Activated CD8-positive, alpha-beta memory T cell treated with anti-CD3 and anti-CD28 coated beads for 36 hours (primary cell): ENCODE results near the gene FKBP15. TPM values are rescaled to one million over a fixed set of nuclear protein-coding genes. Genes with fewer than 3 reads are reported as not detected.
"Not testable (repeated sequence)": the region's sequence is repeated elsewhere in the genome, so short reads cannot be mapped to it uniquely, and the experiment has no call there.

Source experiments
- CTCF ChIA-PET: fragments of 350-600 bp; sonication (Branson Sonifier 250); formaldehyde crosslinking; loops from one replicate; lab custom pipeline; 2021; ENCODE audit warnings: antibody characterized with exemption; lab: Charles Lee
- POLR2A ChIA-PET: fragments of 350-600 bp; sonication (Branson Sonifier 250); formaldehyde crosslinking; loops from one replicate; lab custom pipeline; 2021; ENCODE audit warnings: antibody characterized with exemption; lab: Charles Lee
- total RNA-seq, 2 experiments: library from RNA; stranded (reverse); gene quantifications; one replicate each; pipeline ENCODE4 v1.2.3, GENCODE V29; 2021

FKBP15 gene, protein sequence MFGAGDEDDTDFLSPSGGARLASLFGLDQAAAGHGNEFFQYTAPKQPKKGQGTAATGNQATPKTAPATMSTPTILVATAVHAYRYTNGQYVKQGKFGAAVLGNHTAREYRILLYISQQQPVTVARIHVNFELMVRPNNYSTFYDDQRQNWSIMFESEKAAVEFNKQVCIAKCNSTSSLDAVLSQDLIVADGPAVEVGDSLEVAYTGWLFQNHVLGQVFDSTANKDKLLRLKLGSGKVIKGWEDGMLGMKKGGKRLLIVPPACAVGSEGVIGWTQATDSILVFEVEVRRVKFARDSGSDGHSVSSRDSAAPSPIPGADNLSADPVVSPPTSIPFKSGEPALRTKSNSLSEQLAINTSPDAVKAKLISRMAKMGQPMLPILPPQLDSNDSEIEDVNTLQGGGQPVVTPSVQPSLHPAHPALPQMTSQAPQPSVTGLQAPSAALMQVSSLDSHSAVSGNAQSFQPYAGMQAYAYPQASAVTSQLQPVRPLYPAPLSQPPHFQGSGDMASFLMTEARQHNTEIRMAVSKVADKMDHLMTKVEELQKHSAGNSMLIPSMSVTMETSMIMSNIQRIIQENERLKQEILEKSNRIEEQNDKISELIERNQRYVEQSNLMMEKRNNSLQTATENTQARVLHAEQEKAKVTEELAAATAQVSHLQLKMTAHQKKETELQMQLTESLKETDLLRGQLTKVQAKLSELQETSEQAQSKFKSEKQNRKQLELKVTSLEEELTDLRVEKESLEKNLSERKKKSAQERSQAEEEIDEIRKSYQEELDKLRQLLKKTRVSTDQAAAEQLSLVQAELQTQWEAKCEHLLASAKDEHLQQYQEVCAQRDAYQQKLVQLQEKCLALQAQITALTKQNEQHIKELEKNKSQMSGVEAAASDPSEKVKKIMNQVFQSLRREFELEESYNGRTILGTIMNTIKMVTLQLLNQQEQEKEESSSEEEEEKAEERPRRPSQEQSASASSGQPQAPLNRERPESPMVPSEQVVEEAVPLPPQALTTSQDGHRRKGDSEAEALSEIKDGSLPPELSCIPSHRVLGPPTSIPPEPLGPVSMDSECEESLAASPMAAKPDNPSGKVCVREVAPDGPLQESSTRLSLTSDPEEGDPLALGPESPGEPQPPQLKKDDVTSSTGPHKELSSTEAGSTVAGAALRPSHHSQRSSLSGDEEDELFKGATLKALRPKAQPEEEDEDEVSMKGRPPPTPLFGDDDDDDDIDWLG
- total RNA-seq: 10 to 100 TPM; 32.6 to 32.8 TPM

DNA sequence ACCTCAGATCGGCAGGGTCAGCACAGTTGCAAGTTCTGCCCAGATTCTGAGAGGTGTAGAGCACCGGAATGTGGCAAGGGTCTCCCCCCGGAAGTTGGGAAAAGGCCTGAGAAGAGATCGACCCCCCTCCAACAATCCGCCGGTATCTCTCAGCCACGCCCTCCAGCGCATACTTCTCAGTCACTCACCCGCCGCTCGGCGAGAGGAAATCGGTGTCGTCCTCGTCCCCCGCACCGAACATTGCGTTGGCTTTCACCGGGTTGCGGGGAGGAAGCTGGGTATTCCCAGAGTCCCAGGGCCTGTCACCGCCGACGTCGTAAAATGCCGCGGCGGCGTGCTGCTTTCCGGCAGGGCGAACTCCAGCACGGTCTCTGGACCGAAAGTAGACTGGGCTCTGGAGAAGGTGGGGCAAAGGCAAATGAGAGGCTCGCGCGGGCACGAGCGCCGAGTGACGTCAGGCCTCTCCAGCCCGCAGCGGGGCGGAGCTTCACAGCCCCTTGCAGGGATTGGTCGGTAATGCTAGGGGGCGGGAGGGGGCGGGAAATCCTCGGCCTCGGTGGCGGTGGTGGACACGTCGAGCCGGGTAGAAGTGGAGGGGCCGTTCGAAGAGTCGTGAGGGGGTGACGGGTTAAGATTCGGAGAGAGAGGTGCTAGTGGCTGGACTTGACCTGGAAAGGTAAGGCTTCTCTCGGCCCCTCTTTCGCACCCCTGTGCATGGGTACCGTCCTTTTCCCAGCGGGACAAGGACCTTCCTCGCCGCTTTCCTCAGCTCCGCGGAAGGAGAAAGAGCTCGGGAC, at the start of gene FKBP15, which contains the start of gene SLC31A1:
Gene FKBP15 (minus strand): TSS at position 275 of the 797 bp plus-strand sequence. CDS start 34 bp downstream, at position 241.
Gene SLC31A1 (plus strand): TSS at position 542 of the 797 bp plus-strand sequence. CDS start 34,605 bp downstream, outside the sequence.
- POLR2A ChIA-PET: interaction anchor here (0.6 to 3.2 kb wide), 12 partner anchors 18 to 1190 kb away, joined by 3 to 18 read pairs (median 4); partner anchors contain the start of genes CDC26, PRPF4 and SLC31A2
- CTCF ChIA-PET: interaction anchor here (1.2 to 2.8 kb wide), 5 partner anchors 11 to 189 kb away, joined by 3 to 6 read pairs (median 4); partner anchors contain the start of genes C9orf43, CDC26, POLE3 and PRPF4

DNA sequence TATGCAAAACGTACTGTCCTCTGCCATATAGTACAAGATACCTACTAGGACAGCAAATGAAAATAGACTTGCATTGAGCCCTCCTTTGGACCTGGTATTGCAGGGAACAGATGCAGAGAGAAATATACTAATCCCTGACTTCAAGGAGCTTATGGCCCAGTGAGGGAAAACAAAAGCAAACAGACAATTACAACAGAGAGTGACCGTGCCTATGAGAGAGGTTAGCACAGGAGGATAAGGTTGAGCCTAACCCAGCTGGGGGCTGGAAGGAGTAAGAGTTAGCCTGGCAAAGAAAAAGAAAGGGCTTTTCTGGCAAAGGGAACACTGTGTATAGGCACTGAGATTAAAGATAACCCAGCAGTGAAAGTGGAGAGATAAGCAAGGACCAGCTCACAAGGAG, 48.8 kb upstream of the FKBP15 start:
- POLR2A ChIA-PET: interaction anchor here (0.5 to 1.4 kb wide), 2 partner anchors 50 to 79 kb away, joined by 4 to 5 read pairs; no protein-coding TSS in a partner anchor
- CTCF ChIA-PET: no interaction called here

DNA sequence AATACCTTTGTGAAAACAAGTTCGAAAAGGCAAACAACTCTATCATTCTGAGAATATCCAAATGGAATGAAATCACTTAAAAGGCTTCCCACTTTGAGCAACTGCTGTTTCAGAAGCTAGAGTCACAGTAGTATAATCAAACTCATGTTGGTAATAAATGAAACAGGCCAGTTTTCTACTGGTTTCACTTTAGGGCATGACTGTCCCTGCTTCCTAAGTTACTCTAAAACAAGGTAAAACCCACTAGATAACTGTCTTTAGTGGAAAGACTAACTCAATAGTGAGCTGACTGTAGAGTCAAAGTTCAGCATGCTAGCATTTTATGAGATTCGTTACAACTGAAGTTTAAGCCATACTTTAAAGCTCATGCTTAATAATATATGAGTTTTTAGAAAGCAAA, 48.3 kb upstream of the FKBP15 start:
- ChIA-PET CTCF (no interaction called here), POLR2A (interaction anchor here (1.4 kb wide), 1 partner anchor 49 kb away, joined by 5 read pairs; no protein-coding TSS in a partner anchor)

DNA sequence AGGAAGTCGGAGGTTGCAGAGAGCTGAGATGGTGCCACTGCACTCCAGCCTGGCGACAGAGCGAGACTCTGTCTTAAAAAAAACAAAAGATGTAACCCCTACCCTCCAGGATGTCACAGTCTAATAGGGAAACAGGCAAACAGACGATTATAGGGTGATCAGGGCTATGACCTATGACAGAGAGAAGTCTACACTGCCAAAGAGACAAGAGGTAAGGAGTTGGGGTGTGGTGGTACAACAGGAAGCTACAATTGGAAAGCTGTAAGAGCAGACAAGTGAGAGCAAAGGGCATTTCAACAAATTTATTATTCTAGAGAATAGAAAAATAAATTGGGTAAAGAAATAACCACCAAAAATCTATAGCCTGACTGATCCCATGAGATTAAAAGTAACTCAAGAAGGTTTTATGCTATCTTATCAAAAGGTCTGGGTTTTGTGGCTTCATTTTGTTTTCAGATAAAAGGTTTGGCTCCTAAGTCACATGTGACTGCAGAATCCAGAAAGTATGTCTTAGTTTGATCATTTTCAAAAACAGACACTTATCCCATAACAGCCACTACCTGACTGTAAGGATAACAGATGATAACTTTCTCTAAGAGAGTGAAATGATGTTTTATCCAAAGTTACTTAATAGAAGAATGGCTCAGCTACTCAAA, 47.0 kb upstream of the FKBP15 start:
- ChIA-PET POLR2A (no interaction called here), CTCF (no interaction called here)

DNA sequence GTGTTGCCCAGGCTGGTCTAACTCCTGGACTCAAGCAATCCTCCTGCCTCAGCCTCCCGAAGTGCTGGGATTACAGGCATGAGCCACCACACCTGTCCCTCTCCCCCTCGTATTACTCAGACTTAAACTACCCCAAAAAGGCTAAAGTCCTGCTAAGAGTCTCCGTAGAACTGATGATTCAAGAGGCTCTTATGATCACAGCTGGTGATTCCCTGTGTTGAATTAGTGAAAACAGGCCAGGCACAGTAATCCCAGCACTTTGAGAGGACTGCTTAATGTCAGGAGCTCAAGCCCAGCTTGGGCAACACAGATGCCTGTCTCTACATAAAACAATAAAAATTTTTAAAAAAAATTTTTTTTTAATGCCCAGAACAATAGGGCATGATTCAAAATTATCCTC, 45.1 kb upstream of the FKBP15 start:
- ChIA-PET POLR2A (interaction anchor here (0.6 kb wide), 1 partner anchor 1090 kb away, joined by 3 read pairs; no protein-coding TSS in a partner anchor), CTCF (interaction anchor here (0.7 kb wide), 1 partner anchor 11 kb away, joined by 3 read pairs; no protein-coding TSS in a partner anchor)

DNA sequence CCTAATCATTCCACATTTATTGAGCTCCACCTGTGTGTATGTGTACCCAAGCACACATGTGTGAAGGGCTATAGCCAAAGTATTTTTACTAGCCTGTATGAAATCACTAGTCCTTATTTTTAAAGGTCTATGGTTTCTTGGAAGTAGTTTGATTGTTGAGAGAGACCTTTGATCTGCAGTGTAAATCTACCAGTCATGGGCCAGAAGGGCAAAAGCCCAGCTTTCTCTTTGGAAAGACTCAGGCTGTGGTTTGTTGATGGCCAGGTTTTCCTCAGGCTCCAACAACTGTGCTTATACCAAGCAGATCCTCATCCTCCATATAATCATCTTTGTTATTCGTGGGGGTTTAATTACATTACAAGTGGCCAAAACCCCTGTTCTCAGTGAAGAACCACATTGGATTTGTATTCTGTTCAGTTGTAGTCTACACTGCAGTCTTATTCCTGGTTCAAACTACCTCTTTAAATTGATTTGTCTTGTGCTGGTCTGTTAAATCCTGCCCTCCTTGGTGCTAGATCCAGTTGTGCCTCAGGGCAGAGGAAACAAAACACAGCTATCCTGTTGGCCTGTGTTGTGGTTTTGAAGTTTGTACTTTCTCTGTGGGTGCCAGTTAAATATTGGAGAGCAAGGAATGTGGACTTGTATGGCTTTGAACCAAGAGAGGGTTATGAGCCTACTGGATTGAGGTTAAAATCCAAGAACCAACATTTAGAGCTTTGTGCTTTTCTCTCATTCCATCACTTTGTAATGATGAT, 41.0 kb upstream of the FKBP15 start:
- ChIA-PET CTCF (no interaction called here), POLR2A (no interaction called here)

DNA sequence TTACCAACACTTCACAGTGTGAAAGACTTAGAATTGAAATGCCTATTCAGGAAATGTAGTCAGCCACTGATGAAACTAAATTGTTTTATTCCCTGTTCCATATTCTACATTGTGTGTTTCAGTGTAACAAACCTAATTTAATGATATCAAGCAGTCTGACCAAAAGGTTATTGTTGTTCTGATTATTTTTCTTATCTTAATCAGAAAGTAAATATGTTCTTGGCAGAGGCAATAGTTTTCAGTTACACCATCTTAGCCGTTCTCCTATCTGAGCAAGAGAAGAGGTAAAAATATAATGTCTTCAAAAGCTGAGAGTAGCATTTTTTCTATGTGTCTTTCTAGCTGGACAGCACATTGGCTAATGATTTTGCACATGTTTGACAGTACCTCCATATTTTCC, 37.2 kb upstream of the FKBP15 start:
- POLR2A ChIA-PET: no interaction called here
- CTCF ChIA-PET: no interaction called here

DNA sequence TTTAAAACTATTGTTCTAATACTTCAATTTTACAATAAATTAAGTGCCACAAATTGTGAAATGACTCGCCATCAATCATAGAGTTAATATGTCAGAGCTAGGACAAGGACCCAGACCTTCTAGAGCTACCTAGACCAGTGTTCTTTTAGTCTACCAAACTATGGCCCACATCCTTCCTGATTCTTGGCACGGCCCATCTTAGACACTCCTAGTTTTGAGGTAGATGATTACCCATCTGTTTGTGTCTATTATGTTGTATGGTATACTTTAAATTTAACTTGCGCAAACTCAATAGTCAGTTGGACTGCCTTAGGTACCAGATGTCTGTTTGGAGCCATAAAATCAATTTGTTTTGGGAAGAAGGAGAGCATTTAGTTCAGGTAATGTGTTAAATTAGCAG, 36.8 kb upstream of the FKBP15 start:
- CTCF ChIA-PET: no interaction called here

DNA sequence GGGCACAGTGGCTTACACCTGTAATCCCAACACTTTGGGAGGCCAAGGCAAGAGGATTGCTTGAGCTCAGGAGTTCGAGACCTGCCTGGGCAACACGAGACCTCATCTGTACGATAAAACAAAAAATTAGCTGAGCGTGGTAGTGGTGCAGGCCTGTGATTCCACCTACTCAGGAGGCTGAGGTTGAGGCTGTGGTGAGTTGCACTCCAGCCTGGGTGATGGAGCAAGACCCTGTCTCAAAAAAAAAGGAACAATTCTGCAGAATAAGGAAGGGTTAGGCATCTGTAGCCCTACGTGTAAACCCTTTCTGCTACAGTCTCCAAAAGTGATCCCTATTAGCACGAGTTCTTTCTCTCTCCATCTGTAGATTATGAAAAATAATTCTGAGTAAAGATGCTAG, 34.4 kb upstream of the FKBP15 start:
- POLR2A ChIA-PET: no interaction called here
- CTCF ChIA-PET: no interaction called here

More for the DNA sequence above, 36.8 kb upstream of the FKBP15 start:
- POLR2A ChIA-PET: no interaction called here

DNA sequence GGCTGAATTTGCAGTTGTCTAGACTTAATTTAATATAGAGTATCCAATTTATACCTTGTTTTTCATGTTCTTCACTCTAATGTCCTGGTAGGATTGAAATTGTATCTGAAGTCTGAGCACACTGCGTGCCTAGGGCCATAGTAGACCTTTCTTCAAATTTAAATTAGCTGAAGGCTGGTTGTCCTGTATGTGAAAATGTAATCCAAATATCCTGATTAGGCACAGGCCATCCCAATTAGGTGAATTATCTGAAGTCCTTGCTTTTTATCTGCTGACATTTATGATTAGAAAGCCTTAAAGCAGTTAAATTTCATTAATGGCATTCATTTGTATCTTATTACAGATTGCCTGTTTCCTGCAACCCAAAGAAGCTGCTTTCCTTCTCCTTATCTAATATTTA, 33.9 kb upstream of the FKBP15 start:
- POLR2A ChIA-PET: no interaction called here
- CTCF ChIA-PET: no interaction called here

DNA sequence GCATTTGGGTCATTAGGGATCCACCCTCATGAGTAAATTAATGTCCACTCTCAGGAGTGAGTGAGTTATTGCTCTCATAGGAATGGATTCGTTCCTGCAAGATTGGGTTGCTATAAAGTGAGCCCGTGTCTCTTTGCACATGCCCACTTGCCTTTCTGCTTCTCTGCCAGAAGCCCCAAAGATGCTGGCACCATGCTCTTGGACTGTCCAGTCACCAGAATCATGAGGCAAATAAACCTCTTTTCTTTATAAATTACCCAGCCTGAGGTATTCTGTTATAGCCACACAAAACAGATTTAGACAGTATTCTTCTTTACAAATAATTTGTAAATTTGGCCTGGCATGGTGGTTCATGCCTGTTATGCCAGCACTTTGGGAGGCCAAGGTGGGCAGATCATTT, 29.7 kb upstream of the FKBP15 start:
- CTCF ChIA-PET: no interaction called here
- POLR2A ChIA-PET: no interaction called here

DNA sequence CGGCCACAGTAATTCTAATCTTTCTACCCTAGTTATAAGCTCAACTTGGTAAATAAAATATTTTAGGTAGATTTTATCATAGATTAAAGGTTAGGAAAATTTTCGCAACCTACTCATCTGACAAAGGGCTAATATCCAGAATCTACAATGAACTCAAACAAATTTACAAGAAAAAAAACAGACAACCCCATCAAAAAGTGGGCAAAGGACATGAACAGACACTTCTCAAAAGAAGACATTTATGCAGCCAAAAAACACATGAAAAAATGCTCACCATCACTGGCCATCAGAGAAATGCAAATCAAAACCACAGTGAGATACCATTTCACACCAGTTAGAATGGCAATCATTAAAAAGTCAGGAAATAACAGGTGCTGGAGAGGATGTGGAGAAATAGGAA, 28.6 kb upstream of the FKBP15 start:
- POLR2A ChIA-PET: not testable (repeated sequence)

DNA sequence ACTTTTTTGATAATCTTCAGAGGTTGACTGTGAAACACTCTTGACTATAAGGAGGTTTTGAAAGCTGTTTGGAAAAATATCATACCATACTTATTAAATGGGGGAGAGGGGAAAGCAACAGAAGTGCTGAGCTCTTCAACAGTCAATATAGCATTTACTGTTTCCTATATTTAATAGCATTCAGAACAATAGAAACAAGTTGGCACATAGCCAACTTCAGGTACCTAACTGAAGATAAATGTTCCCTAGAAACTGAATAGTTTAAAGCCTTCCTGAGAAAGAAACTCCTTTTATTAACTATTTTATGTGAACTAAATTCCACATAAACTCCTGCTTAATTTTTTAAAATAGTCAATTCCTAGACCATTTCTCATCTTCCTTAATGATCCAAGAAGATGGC, 26.6 kb upstream of the FKBP15 start:
- CTCF ChIA-PET: no interaction called here
- POLR2A ChIA-PET: interaction anchor here (0.5 kb wide), 1 partner anchor 17 kb away, joined by 4 read pairs; no protein-coding TSS in a partner anchor

More for the DNA sequence above, 28.6 kb upstream of the FKBP15 start:
- CTCF ChIA-PET: not testable (repeated sequence)

DNA sequence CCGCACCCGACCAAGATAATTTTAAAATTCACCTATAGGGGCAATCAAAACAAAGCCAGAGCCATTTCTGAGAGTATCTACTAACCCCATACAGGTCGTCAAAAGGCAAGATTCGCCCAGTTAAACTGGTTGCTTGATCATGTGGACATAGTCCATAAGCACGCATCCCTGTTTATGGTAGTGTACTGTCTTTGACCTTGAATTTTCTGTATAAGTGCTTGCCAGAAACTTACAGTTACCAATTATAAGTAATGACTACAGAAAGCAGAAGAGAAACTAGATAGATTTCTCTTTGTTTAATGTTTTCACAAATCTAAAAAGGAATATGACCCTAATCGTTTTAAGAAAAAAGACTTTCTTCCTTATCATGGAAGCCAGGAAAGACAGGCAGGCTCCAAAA, 25.9 kb upstream of the FKBP15 start:
- POLR2A ChIA-PET: no interaction called here
- CTCF ChIA-PET: no interaction called here

DNA sequence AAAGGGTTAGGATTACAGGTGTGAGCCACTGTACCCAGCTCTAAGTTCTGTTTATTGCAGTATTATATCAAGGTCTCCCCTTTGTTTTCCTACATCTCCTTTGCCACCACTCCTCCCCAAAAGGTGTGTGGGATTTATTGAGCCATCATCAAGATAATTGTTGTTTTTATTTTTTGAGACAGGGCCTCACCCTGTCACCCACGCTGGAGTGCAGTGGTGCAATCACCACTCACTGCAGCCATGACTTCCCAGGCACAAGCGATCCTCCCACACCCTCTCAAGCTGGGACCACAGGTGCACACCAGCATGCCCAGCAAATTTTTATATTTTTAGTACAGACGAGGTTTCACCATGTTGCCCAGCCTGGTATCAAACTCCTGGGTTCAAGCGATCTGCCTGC, 24.8 kb upstream of the FKBP15 start:
- ChIA-PET CTCF (no interaction called here), POLR2A (no interaction called here)

DNA sequence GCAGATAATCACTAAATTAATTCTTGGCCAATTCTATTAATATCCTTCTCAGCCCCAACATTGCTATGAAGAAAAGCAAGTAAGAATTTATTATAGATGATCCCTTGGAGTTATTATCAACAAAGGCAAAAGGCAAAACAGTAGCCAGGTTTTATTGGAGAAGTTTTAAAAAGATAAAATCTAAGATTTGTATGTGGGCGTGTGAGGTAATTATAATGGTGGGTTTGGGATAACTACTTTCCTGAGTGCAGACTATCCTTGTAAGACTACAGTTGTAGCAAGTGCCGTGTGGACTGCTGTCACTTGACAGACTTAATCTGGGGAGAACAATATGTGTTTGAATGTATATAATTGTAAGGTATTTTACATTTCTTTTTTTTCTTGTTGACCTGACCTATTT, 23.5 kb upstream of the FKBP15 start:
- CTCF ChIA-PET: no interaction called here

DNA sequence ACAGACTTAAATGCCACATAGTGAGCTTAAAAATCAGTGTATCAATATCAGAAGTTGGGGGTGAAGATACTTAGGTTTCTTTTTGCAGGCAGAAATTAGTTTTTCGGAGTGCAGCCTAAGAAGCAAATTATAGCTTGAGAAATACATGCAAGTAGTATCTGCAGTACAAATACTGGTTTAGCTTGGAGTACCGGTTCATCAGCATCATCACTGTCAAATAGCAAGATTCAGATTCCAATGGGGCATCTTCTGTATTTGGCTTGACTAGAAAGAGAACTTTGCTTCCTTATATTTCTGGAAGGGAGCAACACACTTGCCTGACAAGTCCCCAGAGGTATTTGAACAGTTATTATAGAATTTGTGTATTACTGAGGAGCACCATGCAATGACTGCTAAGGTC, 20.1 kb upstream of the FKBP15 start:
- CTCF ChIA-PET: interaction anchor here (1.2 kb wide), 1 partner anchor 9 kb away, joined by 4 read pairs; no protein-coding TSS in a partner anchor

More for the DNA sequence above, 23.5 kb upstream of the FKBP15 start:
- POLR2A ChIA-PET: no interaction called here

More for the DNA sequence above, 20.1 kb upstream of the FKBP15 start:
- POLR2A ChIA-PET: no interaction called here
